Activated CD4-positive, alpha-beta T cell treated with anti-CD3 and anti-CD28 coated beads, Interleukin-2, amount 10 ng/mL, durations not matched to agents 24 days and 14 days (primary cell): ENCODE data around the gene ZNF473. TPM values are rescaled to one million over a fixed set of nuclear protein-coding genes. Genes with fewer than 3 reads are reported as not detected.
"Not testable (repeated sequence)": the region's sequence is repeated elsewhere in the genome, so short reads cannot be mapped to it uniquely, and the experiment has no call there.

Experiments
- DNase-seq: peaks from one replicate; pipeline ENCODE4 v3.0.0; 2022
- H3K27ac Mint-ChIP-seq: one replicate; pipeline ENCODE4 v1.8.0; 2022; ENCODE audit warnings: mild to moderate bottlenecking, mixed read lengths
- H3K27me3 Mint-ChIP-seq: one replicate; pipeline ENCODE4 v1.8.0; 2022; ENCODE audit warnings: mixed read lengths
- H3K36me3 Mint-ChIP-seq: one replicate; pipeline ENCODE4 v1.8.0; 2022; ENCODE audit warnings: low read depth, mild to moderate bottlenecking, mixed read lengths
- H3K4me1 Mint-ChIP-seq: one replicate; pipeline ENCODE4 v1.8.0; 2021; ENCODE audit warnings: mixed read lengths
- H3K4me3 Mint-ChIP-seq: one replicate; pipeline ENCODE4 v1.8.0; 2022; ENCODE audit warnings: mild to moderate bottlenecking, moderate library complexity, mixed read lengths
- H3K9me3 Mint-ChIP-seq: one replicate; pipeline ENCODE4 v1.8.0; 2021; ENCODE audit warnings: mixed read lengths
- intact Hi-C: fragments of 100-400 bp; cut with micrococcal nuclease; formaldehyde crosslinking; loops from one replicate; pipeline ENCODE4 v1.15.1; 2023
- total RNA-seq: library from RNA; stranded (reverse); gene quantifications from 2 replicates; pipeline ENCODE4 v1.2.3, GENCODE V29; 2022

The ZNF473 gene
- total RNA-seq, 1 donor from 2014 or later = 14.2 TPM

- H3K9me3 Mint-ChIP-seq, H3K27ac Mint-ChIP-seq, DNase-seq, H3K36me3 Mint-ChIP-seq, H3K4me1 Mint-ChIP-seq, H3K27me3 Mint-ChIP-seq, intact Hi-C loops, H3K4me3 Mint-ChIP-seq: not testable (repeated sequence)
Measured at GRCh38 chr19:50075644-50076372, 50.0 kb downstream of the ZNF473 start.

DNA sequence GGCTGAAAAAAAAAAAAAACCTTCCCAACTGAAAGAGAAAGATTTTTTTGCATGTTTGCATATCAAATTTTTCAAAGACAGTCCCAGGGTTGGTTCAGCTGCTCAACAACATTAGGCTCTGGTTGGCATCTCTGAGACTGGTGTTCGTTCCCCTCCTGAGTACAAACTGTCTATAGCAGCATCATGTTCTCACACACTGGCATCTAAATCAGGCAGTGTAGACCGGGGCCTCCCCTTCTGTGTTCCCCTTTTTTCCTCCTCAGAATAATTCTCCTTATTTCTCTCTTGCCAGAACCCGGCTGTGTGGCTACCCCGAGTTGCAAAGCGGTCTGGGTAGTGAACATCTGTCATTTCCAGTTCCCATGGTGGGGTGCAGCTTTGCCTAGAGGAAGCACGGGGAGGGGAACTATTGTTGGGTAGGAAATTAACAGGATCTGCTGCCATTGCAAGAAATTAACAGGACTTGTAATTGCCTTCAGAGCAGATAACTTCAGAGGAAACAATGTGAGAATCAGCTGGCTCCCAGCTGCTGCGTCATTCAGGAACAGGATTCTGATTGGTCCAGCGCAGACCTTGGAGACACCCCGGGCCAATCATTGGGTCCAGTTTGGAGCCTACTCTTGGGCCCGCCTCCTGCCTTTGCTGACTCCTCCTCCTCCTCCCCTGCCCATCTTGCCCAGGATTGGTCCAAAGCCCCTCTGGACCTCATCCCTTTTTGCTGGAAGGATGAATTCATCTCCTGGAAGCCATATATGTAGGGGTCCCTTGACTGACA lies 51.0 kb downstream of the ZNF473 start:
- H3K4me1 Mint-ChIP-seq, H3K4me3 Mint-ChIP-seq, H3K9me3 Mint-ChIP-seq, intact Hi-C loops, H3K27ac Mint-ChIP-seq, H3K36me3 Mint-ChIP-seq, DNase-seq, H3K27me3 Mint-ChIP-seq: not testable (repeated sequence)

- H3K27ac Mint-ChIP-seq, H3K36me3 Mint-ChIP-seq, H3K9me3 Mint-ChIP-seq, H3K4me3 Mint-ChIP-seq, H3K4me1 Mint-ChIP-seq, H3K27me3 Mint-ChIP-seq, DNase-seq, intact Hi-C loops: not testable (repeated sequence)
Measured at GRCh38 chr19:50079014-50079413, 53.2 kb downstream of the ZNF473 start.

GRCh38 chr19:50084440-50084839 lies 58.6 kb downstream of the ZNF473 start:
- H3K4me3 Mint-ChIP-seq, H3K27me3 Mint-ChIP-seq, DNase-seq, H3K36me3 Mint-ChIP-seq, intact Hi-C loops, H3K27ac Mint-ChIP-seq, H3K9me3 Mint-ChIP-seq, H3K4me1 Mint-ChIP-seq: not testable (repeated sequence)

DNA sequence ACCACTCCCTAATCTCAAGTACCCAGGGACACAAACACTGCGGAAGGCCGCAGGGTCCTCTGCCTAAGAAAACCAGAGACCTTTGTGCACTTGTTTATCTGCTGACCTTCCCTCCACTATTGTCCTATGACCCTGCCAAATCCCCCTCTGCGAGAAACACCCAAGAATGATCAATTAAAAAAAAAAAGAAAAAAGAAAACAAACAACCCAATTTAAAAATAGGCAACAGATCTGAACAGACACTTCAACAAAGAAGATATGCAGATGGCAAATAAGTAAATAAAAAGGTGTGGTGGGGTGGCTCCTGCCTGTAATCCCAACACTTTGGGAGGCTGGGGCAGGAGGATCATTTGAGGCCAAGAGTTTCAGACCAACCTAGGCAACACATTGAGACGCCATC lies 61.3 kb downstream of the ZNF473 start:
- H3K27ac Mint-ChIP-seq, H3K36me3 Mint-ChIP-seq, H3K4me3 Mint-ChIP-seq, H3K27me3 Mint-ChIP-seq, H3K4me1 Mint-ChIP-seq, DNase-seq, H3K9me3 Mint-ChIP-seq, intact Hi-C loops: not testable (repeated sequence)

DNA sequence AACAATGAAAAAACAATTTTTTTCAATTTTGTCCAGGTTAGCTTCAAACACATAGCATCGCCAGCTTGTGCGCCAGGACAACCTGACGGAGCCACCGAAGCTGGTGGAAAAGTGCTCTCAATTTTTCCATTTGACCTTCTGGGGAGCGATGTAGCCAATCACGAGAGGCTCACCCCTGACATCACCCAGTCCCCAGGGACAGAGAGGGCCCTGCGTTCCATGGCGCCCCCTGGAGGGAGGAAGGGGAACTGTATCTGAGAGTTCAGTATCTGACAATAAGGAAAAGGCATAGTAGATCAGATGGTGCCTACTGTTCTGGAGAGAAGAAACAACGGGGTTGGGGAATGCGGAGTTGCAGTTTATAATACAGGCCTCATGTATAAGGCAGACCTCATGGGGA lies 64.9 kb downstream of the ZNF473 start:
- H3K36me3 Mint-ChIP-seq, H3K27ac Mint-ChIP-seq, H3K9me3 Mint-ChIP-seq, H3K27me3 Mint-ChIP-seq, H3K4me3 Mint-ChIP-seq, H3K4me1 Mint-ChIP-seq, intact Hi-C loops: not testable (repeated sequence)
- peak; percentile 72 for DNase-seq

GRCh38 chr19:50091786-50092185 lies 66.0 kb downstream of the ZNF473 start:
- H3K36me3 Mint-ChIP-seq, H3K27ac Mint-ChIP-seq, H3K4me3 Mint-ChIP-seq, H3K4me1 Mint-ChIP-seq, H3K27me3 Mint-ChIP-seq, DNase-seq, H3K9me3 Mint-ChIP-seq, intact Hi-C loops: not testable (repeated sequence)

DNA sequence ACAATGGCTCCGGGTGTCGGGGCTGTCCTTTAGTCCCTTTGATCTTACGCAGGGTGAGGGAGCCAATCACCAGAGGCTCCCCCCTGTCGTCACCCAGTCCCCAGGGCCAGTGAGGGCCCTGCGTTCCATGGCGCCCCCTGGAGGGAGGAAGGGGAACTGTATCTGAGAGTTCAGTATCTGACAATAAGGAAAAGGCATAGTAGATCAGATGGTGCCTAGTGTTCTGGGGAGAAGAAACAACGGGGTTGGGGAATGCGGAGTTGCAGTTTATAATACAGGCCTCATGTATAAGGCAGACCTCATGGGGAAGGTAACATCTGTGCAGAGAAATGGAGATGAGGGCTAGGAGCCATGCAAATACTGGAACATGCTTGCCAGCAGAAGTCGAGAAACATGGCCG lies 66.8 kb downstream of the ZNF473 start:
- H3K27ac Mint-ChIP-seq, H3K9me3 Mint-ChIP-seq, H3K36me3 Mint-ChIP-seq, intact Hi-C loops, DNase-seq, H3K27me3 Mint-ChIP-seq, H3K4me1 Mint-ChIP-seq, H3K4me3 Mint-ChIP-seq: not testable (repeated sequence)

- H3K27me3 Mint-ChIP-seq, H3K9me3 Mint-ChIP-seq, intact Hi-C loops, H3K36me3 Mint-ChIP-seq, DNase-seq, H3K4me3 Mint-ChIP-seq, H3K4me1 Mint-ChIP-seq, H3K27ac Mint-ChIP-seq: not testable (repeated sequence)
Measured at GRCh38 chr19:50097884-50098283, 72.1 kb downstream of the ZNF473 start.

GRCh38 chr19:50098892-50099291 lies 73.1 kb downstream of the ZNF473 start:
- peak; percentile 68 for DNase-seq

GRCh38 chr19:50099696-50100095 lies 73.9 kb downstream of the ZNF473 start:
- DNase-seq = peak; percentile 66
- H3K27me3 Mint-ChIP-seq, H3K9me3 Mint-ChIP-seq, H3K4me1 Mint-ChIP-seq, H3K4me3 Mint-ChIP-seq, H3K36me3 Mint-ChIP-seq, intact Hi-C loops, H3K27ac Mint-ChIP-seq: not testable (repeated sequence)

More at GRCh38 chr19:50098892-50099291, 73.1 kb downstream of the ZNF473 start:
- H3K4me3 Mint-ChIP-seq, intact Hi-C loops, H3K27me3 Mint-ChIP-seq, H3K9me3 Mint-ChIP-seq, H3K27ac Mint-ChIP-seq, H3K4me1 Mint-ChIP-seq, H3K36me3 Mint-ChIP-seq: not testable (repeated sequence)

- H3K4me3 Mint-ChIP-seq, H3K36me3 Mint-ChIP-seq, DNase-seq, H3K27me3 Mint-ChIP-seq, intact Hi-C loops, H3K4me1 Mint-ChIP-seq, H3K9me3 Mint-ChIP-seq, H3K27ac Mint-ChIP-seq: not testable (repeated sequence)
Measured at GRCh38 chr19:50100946-50101345, 75.1 kb downstream of the ZNF473 start.
